ENCODE results near the gene SWAP70.

Gene SWAP70

DNA sequence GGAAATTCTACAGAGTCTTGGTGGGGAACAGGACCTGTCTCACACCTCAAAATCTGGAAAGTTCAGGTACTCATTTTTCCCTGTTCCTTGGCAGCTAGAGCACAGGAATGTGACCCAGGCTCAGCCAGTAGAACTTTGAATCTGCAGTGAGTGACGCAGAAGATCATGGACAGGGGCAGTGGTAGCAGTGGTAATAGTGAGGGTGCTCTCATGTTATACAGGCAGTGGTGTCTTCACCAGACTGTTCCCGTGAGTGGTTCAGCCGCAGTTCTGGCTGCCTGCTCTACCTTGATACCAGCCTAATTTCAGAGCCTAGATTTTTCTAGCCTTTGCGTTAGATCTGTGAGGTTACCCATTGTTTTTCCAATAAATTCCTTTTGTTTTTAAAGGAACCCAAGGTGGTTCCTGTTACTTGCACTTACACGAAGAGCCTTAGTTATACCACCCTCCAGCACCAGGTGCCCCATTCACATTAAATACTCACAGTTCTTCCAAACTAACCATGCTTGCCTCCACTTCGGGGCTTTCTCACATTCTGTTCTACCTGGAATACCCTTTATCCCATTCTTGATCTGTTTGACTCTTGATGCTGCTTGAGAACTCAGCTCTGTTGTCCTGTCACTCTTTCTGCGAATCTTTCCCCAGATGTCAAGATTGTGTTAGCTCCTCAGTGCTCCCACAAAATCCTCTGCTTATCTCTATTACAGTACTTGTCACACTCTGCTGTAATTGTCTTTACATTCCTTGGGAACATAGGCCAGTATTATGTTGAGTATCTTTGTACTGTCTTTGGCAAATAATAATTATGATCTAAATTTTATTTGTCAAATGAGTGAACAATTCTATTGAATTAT is 47.8 kb downstream of the SWAP70 start:
- TF ChIP-seq, protein P1, sequence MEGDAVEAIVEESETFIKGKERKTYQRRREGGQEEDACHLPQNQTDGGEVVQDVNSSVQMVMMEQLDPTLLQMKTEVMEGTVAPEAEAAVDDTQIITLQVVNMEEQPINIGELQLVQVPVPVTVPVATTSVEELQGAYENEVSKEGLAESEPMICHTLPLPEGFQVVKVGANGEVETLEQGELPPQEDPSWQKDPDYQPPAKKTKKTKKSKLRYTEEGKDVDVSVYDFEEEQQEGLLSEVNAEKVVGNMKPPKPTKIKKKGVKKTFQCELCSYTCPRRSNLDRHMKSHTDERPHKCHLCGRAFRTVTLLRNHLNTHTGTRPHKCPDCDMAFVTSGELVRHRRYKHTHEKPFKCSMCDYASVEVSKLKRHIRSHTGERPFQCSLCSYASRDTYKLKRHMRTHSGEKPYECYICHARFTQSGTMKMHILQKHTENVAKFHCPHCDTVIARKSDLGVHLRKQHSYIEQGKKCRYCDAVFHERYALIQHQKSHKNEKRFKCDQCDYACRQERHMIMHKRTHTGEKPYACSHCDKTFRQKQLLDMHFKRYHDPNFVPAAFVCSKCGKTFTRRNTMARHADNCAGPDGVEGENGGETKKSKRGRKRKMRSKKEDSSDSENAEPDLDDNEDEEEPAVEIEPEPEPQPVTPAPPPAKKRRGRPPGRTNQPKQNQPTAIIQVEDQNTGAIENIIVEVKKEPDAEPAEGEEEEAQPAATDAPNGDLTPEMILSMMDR (conservative IDR thresholded peaks at IDR 0.05; ENCODE audit: low read depth, low read length): no peak
- DNase-seq (ENCODE audit: low read depth): no peak
- no peak overlapping the region for H3K4me3 ChIP-seq (ENCODE audit: low read depth, low read length)

DNA sequence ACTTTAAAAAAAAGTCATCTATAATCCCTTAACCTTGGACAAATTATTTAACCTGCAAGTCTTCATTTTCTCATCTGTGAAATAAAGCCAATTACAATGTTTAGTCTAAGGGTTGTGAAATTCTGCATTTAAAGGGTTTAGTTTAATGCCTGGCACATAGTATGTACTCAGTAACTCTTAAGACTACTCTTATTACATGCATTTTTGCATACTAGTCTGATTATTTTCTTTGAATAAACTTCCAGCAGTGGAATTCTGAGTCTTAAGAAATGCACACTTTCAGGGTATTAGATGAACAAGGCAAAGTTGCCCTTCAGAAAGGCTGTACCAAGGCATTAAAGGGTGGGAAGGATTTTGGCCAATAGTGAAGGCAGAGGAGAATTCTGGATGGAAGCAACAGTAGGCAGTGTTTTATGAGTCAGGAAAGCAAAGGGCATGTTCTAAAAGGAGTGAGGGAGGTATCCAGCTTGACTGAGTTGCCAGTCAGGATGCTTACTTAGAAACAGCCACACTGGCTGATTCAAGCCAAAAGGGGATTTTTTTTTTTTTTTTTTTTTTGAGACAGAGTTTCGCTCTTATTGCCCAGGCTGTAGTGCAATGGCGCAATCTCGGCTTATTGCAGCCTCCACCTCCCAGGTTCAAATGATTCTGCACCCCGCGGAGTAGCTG is 50.5 kb downstream of the SWAP70 start:
- no peak for DNase-seq (ENCODE audit: low read depth)
- TF ChIP-seq, protein P1 (conservative IDR thresholded peaks at IDR 0.05; ENCODE audit: low read depth, low read length): no peak
- no peak overlapping the region for H3K4me3 ChIP-seq (ENCODE audit: low read depth, low read length)

DNA sequence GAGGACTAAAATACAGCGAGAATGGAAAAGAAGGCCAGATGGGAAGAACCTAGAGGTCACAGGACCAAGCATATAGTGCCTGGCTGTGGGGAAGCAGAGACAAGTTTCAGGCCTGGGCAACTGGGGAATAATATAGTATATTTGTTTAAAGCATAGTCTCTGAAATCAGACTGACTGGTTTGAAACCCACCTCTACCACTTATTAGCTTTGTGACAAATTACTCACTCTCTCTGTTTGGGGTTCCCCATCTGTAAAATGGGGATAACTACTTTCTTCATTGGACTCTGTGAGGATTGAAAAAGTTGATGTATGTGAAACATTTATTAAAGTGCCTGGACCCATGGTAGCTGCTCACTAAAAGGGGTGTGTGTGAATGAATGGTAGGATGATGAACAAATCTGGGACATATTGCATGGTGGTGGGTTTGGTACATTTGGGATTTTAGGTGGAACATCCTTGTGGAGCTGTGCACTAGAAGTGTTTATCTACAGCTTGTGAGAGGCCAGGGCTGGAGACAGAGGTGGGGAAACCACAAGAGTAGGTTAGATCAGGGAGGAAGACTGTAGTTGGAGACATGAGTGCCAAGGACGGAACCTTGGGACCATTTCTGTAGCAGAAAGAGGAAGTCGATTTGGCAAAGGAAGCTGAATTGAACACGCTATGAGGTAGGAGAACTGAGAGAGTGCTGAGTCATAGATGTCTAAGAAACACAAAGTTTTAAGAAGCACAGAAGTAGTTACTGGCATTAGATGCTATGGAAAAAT is 52.6 kb downstream of the SWAP70 start:
- DNase-seq (ENCODE audit: low read depth): peak; percentile 87
- TF ChIP-seq, protein P1 (conservative IDR thresholded peaks at IDR 0.05; ENCODE audit: low read depth, low read length): no peak
- H3K4me3 ChIP-seq (ENCODE audit: low read depth, low read length): no peak overlapping the region

DNA sequence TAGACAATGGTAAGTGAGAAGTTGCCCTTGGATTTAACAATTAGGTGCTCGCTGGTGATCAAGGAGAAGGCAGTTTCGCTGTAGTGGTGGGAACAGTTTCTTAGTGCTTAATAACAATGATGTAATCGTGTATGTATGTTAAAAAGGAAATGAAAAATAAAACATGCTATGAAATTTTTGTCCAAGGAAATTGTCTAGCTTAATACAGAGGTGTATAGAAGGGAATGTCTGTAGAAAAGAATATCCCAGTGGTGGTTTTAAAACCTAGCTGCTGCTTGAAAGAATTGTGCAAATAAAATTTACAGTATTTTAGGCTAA is 53.1 kb downstream of the SWAP70 start:
- no peak for DNase-seq (ENCODE audit: low read depth)
- TF ChIP-seq, protein P1 (conservative IDR thresholded peaks at IDR 0.05; ENCODE audit: low read depth, low read length): no peak
- no peak overlapping the region for H3K4me3 ChIP-seq (ENCODE audit: low read depth, low read length)

DNA sequence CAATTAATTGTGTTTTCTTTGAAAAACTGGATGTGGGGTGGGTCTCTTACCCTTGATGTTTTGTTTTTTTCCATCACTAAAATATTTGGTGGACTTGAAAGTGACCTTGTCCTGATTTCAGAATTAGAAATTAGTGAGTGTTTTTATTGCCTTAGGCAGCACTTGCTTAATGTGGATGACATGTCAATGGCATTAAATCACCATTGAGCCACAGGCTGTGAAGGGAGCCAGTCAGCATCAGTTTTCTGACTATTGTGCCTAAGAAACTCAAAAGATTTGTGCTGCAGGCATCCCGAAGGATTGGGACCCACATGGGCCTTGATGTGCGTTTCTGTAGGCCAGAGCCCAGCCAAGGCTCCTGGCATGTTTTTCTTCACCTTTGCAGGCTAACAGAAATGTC is 53.8 kb downstream of the SWAP70 start:
- TF ChIP-seq, protein P1 (conservative IDR thresholded peaks at IDR 0.05; ENCODE audit: low read depth, low read length): no peak
- no peak for DNase-seq (ENCODE audit: low read depth)
- no peak overlapping the region for H3K4me3 ChIP-seq (ENCODE audit: low read depth, low read length)

DNA sequence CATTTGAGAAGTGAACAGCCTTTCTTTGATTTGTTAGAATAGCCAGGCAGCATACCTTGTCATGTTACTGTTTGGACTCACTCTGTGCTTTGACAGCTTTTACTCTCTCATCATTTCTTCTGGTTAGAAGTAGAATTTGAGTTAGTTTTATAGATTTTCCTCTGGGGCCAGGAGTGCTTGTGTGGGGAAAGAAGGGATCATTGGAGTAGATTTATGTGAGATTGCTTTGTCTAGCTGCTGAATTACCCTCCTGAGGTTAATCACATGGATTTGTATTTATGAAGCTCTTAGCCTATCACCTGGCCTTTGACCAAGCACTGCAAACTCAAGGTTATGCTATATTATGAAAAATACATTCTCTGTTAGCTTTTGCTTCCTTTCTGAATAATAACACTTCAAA is 54.3 kb downstream of the SWAP70 start:
- TF ChIP-seq, protein P1 (conservative IDR thresholded peaks at IDR 0.05; ENCODE audit: low read depth, low read length): no peak
- H3K4me3 ChIP-seq (ENCODE audit: low read depth, low read length): no peak overlapping the region

More for the DNA sequence above, 54.3 kb downstream of the SWAP70 start:
- no peak for DNase-seq (ENCODE audit: low read depth)

All from choroid plexus epithelial cell (primary cell).